ENCODE measurements around the gene PIAS1. TPM values are rescaled to one million over a fixed set of nuclear protein-coding genes. Genes with fewer than 3 reads are reported as not detected.

PIAS1 gene
- total RNA-seq, 1 experiment from 2014 or later = 29.7 TPM

GRCh38 chr15:68023307-68024101 is 30.6 kb upstream of the PIAS1 start (continued):
- TF ChIP-seq STAT6 (CRISPR knock-in tag; conservative IDR thresholded peaks at IDR 0.05; ENCODE audit: low read depth) = no peak
- no peak for TF ChIP-seq USF1 (CRISPR knock-in tag; IDR thresholded peaks at IDR 0.05)
- TF ChIP-seq HMGXB4 (CRISPR knock-in tag; IDR thresholded peaks at IDR 0.05) = no peak
- no peak for TF ChIP-seq ERG (CRISPR knock-in tag; IDR thresholded peaks at IDR 0.05)

GRCh38 chr15:68025835-68026424 is 28.2 kb upstream of the PIAS1 start:
- ATAC-seq (no peak), DNase-seq (ENCODE audit: low spot score) (no peak)
- no peak overlapping the region for H3K4me3 Mint-ChIP-seq
- ChIA-PET CTCF (no interaction called here), POLR2A (no interaction called here)
- H3K9me3 Mint-ChIP-seq = peaks cover 5% of the 10 kb centered on the region
- 0 out of 2 replicates have a peak, but pooled peaks cover 3% of the 10 kb centered on the region for H3K27me3 Mint-ChIP-seq (ENCODE audit: low read depth)
- H3K36me3 Mint-ChIP-seq = no peaks in the 10 kb centered on the region; the same call in 1 of the 2 replicates
- no peak overlapping the region for H3K27ac Mint-ChIP-seq
- no peaks in the 10 kb centered on the region for H3K4me1 Mint-ChIP-seq
- TF ChIP-seq ZNF121 (CRISPR knock-in tag; IDR thresholded peaks at IDR 0.05) (no peak), NR2C2 (CRISPR knock-in tag; IDR thresholded peaks at IDR 0.05) (no peak), MLX (CRISPR knock-in tag; IDR thresholded peaks at IDR 0.05) (no peak), ZNF512 (CRISPR knock-in tag; IDR thresholded peaks at IDR 0.05; ENCODE audit: borderline replicate concordance) (no peak), ZNF138 (CRISPR knock-in tag; conservative IDR thresholded peaks at IDR 0.05) (no peak), ATF6 (CRISPR knock-in tag; IDR thresholded peaks at IDR 0.05) (no peak), ARID4B (CRISPR knock-in tag; IDR thresholded peaks at IDR 0.05; ENCODE audit: borderline replicate concordance) (no peak), NFE2L1 (CRISPR knock-in tag; IDR thresholded peaks at IDR 0.05) (no peak), ATF2 (CRISPR knock-in tag; IDR thresholded peaks at IDR 0.05; ENCODE audit: borderline replicate concordance, low read depth) (no peak), MYBL2 (CRISPR knock-in tag; IDR thresholded peaks at IDR 0.05) (no peak), ATF1 (CRISPR knock-in tag; IDR thresholded peaks at IDR 0.05) (no peak), TP53 (CRISPR knock-in tag; IDR thresholded peaks at IDR 0.05) (no peak), SP1 (CRISPR knock-in tag; conservative IDR thresholded peaks at IDR 0.05) (no peak)

Data from WTC11 (cell line).